Lung microvascular endothelial cell (primary cell): ENCODE measurements around the gene DNLZ. TPM values are rescaled to one million over a fixed set of nuclear protein-coding genes. Genes with fewer than 3 reads are reported as not detected.
A peak's percentile ranks its signal among the peaks of the same experiment; 100 is the strongest.
"Not testable (repeated sequence)": the region's sequence is repeated elsewhere in the genome, so short reads cannot be mapped to it uniquely, and the experiment has no call there.

Experiments used
- DNase-seq, 2 donors: peaks; one replicate each; pipeline versions ENCODE4 v3.0.0 to v3.0.0-alpha.2; 2010; ENCODE audit warnings: low read depth in 2 of 2
- total RNA-seq: library from RNA; depleted of rRNA; stranded (reverse); fragments of >200 nt; gene quantifications from 2 replicates; pipeline ENCODE4 v1.2.1, GENCODE V29; 2014

DNLZ gene
- total RNA-seq: 14.6 and 14.9 TPM in 2 replicates

- peak; percentile 95 to 96 for DNase-seq
Observed at GRCh38 chr9:136363106-136363948, at the start of gene DNLZ. Gene DNLZ (minus strand): TSS chr9:136363744. CDS start chr9:136363714, 30 bp downstream.

DNA sequence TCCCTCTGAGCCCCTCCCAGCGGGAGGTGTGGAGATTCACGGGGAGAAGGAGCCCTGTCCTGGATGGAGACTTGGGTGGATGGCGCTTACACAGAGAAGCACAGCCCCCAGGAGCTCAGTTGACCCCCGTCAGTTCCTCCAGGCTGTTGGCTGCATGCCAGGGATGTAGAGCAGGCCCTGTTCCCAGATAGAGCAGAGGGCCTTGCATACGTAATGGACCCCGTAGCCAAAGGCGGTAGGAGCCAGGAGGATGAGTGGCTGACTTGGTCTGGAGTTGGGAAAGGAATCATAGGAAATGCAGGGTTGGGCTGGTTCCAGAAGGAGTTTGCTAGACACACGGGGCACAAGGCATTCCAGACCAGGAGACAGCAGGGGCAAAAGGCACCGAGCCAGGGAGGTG is 49.4 kb upstream of the DNLZ start:
- DNase-seq: peak in 1 of 2 donors; percentile 16

DNA sequence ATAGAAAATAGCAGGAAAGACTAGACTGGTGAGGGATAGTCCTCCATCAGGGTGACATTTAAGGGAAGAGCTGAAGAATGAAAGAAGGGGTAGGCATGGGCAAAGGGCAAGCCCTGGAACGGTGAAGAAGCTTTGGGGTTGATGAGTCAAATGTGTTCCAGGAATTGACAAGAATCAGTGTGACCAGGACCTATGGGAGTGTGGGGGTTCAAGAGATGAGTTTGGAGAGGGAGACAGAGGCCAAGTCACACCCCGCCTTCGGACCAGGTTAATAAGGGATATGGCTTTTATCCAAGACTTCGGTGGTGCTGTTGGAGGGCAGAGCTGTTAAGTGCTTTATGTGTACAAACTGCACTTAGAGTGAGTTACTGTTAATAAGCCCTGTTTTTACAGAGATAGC is 47.8 kb upstream of the DNLZ start:
- DNase-seq: no peak

DNA sequence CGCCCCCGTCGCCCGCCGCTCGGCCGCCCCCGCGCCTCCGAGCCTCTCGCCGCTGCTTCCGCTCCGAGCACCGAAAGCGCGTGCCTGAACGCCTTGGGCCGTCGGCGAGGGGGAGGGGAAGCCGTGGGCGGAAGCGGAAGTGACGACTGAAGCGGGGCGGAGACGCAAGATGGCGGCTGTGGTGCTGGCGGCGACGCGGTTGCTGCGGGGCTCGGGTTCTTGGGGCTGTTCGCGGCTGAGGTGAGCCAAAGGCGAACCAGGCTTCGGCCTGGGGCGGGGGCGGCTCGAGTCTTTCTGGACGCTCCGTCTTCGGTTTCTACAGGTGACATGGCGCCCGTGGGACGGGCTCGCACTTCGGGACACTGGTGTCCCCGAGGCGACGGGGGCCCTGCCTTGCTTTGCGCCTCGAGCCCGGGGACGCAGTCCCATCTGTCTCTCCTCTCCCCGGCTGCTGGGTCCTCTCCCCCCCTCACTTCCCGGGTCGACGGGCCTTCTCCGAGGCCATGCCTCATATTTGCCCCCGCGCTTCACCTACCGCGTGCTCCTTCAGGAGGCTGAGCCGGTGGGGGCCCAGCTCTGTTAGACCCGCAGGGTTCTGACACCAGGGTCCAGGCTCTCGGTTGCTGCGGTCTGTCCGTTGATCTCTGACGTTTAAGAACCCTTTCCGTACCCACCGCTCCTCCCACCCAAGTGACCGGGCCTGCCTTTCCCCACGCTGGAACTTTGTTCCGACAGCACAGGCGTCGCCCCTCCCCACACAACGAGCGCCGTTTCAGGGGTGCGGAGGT is 47.1 kb upstream of the DNLZ start, which contains the start of the genes ENTR1 and PMPCA:
ENTR1 (minus strand) TSS at position 115 of the 788 bp plus-strand sequence. CDS start 217 bp downstream, outside the sequence.
PMPCA (plus strand) TSS at position 159 of the 788 bp plus-strand sequence; CDS start at position 170, 11 bp downstream.
- DNase-seq: peak; percentile 91 to 93

GRCh38 chr9:136409557-136410455 is 46.3 kb upstream of the DNLZ start:
- DNase-seq: peak; percentile 49 to 56

GRCh38 chr9:136407911-136408310 is 44.4 kb upstream of the DNLZ start:
- DNase-seq: no peak

DNA sequence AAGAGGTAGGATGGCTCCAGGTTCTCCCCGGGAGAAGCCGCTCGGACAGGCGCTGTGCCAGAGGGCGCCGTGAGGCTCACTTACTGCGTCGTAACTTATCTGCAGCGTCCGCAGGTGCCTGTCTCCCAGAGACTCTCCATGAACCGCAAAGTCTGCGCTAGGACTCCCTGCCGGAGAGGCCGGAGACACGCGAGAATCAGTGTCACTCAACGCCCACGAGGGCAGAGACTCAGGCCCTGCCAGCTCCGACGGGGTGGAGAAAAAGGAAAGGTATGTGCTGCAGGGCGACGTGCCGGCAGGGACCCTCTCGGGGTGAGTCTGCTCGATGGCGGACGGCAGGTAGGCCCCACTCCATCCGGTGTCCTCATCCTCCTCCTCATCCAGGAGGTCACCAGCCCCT is 43.5 kb upstream of the DNLZ start:
- DNase-seq: not testable (repeated sequence)

DNA sequence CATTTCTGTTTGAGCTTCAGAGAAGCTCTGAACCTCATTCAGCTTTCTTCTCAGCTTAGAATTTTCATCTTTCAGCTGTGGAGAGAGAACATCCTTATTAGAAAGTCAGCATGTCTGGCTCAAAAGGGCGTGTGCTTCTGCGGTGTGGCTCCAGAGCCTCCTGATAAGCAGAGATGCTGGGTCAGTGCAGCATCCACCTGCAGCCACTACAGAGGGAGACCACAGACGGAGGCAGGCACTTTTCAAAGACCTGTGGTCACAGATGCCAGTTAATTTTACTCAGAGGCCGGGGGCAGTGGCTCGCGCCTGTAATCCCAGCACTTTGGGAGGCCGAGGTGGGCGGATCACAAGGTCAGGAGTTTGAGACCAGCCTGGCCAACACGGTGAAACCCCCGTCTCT is 42.4 kb upstream of the DNLZ start:
- DNase-seq: not testable (repeated sequence)

GRCh38 chr9:136405481-136405880 is 41.9 kb upstream of the DNLZ start:
- DNase-seq: no peak

- DNase-seq: no peak
Observed at GRCh38 chr9:136404801-136405136, 41.2 kb upstream of the DNLZ start.

- DNase-seq: no peak
Observed at GRCh38 chr9:136403915-136404800, 40.6 kb upstream of the DNLZ start.

DNA sequence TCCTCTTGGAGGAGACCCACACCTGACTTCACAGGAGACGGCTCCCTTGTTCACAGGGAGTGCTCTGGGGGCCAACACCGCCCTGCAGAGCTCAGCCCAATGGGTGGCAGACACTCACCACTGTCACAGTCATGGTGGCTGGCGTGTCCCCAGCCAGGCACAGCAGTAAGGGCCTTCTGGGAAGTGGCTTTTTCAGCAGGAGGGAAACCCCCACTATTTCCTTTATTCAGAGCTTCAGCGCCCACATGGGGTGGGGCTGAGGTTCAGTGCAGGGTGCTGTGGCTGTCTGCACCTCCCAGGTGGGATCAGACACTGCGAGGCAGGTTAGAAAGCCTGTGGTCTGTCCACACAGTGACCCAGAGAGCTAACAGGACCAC is 40.0 kb upstream of the DNLZ start:
- no peak for DNase-seq

DNA sequence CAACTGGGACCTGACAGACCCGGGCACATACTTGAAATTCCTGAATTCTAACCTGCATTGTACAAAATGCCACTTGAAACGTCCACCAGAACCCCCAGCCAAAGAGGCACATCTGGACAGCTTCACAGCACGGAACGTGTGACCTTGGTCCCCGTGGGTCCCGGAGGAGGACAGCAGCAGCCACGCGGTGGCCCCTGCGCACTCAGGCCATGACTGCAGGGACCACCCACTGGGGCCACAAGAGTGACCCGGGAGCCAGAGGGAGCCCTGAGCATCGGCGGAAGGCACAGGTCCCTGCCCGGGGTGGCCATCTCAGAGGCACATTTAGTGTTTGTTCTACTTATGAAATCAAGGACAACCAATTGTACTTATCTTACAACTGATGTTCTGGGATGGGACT is 38.5 kb upstream of the DNLZ start:
- no peak for DNase-seq

DNA sequence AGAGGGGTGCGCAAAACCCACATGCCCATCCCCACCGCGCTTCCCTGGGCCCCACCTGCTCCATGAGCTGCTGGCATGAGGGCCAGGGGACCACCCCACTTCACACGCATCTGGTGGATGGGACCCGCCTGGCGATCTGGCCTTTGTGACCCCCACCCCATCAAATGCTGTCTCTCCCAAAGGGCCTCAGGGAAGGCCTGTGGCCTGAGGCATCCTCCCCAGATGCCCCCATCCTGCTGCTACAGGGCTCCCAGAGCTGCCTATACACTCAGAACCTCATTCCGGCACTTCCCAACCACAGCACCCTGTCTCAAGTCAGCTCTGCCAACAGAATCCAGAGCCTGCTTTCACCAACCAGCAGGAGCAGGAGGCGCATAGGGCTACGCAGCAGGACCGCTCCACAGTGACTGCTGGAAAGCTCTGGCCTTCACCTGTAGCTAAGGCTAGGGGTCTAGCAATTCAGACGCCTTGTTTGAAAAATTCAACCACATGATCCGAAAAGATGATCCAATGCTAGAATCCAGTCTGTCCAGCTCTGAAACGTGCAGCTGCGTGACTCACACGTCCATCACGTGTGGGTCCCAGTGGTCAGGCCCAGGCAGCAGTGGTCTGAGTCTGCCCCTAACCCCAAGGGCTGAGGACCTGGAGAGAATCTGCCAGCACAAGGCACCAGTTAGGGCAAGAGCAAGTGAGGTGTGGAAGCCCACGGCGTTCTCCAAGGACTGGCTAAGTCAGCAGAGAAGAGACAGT is 37.8 kb upstream of the DNLZ start:
- DNase-seq: no peak

DNA sequence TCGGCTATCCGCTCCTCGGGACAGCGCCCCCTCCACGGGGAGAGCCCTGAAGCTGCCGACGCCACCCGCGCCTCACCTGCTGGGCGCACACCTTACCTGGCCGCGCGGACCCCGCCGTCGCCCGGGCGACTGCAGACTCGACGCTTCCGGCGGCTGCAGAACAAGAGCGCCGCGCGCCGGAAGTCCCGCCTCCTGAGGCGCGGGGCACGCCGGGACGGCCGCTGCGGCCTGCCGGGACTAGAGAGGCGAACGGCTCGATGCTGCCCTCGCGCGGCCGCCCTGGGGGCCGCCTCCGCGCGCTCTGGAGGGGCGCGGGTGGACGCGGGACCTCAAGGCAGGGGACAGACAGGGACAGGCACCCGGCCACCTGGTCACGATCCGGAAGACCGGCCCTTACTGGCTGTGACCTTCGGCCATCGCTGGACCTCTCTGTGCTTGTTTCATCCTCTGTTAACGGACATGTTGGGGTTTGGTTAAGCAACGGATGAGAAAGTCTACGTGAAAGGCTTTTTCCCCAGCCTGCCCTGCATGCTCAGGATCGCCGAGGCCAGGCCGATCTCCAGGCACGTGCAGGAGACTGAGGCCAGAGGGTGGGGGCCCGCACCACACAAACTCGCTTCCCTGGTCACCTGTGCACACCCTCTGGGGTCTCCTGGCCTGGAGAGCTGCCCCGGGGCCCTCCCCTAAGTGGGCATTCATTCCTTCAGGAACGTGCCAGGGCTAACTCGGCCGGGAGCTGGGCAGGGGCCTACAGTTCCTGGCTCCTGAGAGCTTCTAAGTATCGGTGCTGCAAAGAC is 36.7 kb upstream of the DNLZ start, which contains the start of gene SNAPC4:
SNAPC4 (minus strand) TSS at position 133 of the 797 bp plus-strand sequence. CDS start 1,742 bp downstream, outside the sequence.
- DNase-seq: peak; percentile 88 to 92

- peak; percentile 18 to 35 for DNase-seq
Observed at GRCh38 chr9:136399176-136400037, 35.9 kb upstream of the DNLZ start.

- DNase-seq: no peak
Observed at GRCh38 chr9:136398286-136398685, 34.7 kb upstream of the DNLZ start.

GRCh38 chr9:136397643-136398042 is 34.1 kb upstream of the DNLZ start:
- no peak for DNase-seq
